HK-2 (cell line): ENCODE data around the gene PGAM5.

ENCODE experiments used
- DNase-seq: peaks from one replicate; pipeline ENCODE4 v3.0.0-alpha.2; 2018; ENCODE audit not compliant: unreplicated experiment

PGAM5 gene

DNA sequence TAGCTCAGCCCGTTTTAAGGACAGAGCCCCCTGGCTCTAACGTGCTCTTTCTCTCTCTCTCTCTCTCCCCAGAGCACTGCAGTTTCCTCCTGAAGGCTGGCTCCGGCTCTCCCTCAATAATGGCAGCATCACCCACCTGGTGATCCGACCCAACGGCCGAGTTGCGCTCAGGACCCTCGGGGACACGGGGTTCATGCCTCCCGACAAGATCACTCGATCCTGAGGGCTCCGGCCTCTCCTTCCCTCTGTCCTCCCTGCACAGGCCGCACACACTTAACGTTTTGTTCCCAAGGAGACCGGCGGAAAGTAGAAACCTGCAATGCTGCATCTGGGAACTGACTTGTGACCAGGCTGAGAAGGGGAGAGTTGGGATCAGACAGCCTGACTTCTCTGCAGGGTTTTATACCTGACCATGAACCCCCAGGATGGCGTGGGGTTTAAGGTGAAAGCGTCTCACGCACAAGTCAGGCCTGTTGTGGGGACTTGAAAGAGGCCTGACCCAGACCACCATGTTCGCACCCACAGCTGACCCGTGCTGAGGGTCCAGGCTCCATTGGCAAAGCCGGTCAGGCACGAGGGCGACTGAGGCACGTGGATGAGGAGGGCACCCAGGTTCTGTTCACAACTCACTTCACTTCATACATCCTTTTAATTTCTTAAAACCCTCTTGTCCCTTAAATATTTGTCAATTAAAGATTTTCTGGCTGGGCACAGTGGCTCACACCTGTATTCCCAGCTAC lies 10.1 kb downstream of the PGAM5 start:
- DNase-seq = no peak

DNA sequence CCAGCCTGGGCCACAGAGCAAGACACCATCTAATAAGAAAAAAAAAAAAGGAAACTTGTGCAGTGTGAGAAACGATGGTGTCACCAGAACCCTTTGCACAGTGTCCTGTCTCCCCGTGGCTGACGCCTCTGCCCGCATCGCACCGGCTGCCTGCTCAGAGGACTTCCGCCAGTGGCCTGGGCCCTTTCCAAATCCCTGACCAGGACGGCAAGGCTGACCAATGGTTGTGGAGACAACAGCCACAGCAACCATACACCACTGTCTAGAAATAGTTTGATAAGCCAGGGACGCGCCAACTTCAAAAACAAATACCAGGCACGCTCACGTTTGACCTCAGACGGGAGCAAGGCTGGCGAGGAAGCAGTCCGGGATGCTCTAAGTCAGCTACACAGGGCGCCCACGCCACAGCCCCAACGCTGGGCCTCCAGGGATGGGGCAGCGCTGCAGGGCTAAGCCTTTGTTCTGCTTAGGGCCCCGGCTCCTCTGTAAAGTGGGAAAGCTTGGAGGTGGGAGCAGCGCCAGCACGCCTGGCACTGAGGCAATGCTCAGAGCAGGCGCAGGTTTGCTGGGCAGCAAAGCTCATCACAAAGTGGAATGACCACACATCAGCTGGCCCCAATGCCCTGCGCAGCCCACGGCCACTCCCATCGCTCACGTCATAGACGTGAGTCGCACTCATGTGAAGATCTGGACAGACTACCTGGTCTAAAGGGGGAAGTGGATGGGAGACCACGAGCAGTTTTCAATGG lies 12.5 kb downstream of the PGAM5 start:
- no peak for DNase-seq

DNA sequence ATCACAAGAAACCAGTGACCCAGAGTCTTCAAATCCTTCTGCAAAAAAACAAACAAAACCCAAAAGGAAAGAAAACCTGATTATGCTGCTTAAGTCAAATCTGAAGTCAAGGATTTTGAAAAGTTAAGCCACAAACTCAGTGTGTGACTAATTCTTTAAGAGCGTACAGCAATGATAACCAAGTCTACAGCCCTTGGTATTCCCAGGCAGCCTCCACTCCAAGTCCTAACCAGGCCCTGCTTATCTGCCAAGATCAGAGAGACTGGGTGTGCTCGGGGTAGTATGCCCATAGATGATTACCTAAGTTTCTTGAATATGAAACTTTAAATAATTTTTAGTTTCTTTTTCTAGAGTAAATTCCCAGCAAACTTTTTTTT lies 13.1 kb downstream of the PGAM5 start:
- no peak for DNase-seq

DNA sequence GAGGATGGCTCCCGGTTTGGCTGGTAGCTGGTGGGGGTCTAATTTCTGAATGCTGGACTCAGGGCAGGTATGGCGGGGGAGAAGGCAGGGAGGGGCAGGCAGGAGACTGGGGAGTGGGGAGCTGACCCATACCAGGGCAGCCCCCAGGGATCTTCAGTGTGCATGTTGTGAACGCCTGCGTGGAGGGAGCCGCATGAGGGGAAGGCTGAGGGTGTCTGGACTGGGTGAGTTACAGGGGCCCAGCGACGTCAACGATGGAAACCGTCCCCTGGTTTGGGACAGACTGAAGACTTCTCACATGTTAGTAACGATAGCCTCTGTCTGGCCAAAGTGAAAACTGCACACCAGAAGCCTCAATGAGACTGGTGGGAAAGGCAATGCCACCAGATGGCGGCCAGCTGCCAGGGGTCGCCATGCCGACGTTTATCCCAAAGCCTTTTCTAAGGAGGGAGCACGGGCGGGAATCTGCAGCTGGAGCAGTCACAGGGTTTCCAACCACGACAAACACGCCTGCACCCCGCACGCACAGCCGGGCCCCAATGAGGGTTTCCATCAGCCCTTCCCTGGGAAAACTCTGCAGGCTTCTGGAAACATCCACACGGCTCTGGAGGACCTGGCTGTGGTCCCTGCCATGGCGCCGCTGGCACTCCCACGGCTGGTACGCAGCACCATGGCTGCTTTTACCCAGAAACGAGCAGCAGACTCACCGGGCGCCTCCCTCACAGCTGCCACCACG lies 14.0 kb downstream of the PGAM5 start:
- no peak for DNase-seq

DNA sequence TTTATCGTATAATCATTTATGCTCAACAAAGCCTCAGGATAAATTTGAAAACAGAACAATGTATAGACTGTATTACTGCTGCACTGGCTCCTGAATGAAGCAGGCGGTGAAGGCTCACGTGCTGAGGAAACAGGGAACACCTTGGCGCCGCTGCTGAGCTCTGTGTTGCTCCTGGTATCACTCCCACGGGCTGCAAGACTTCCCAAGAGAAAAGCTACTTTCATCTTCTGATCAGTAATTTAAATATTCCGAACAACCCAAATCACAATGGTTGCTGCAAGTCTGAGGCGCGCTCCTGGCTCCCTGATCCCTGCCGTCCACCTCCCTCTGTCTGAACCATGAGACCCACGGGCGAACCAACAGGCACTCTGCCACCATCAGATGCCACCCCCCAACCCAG lies 15.7 kb downstream of the PGAM5 start:
- no peak for DNase-seq

DNA sequence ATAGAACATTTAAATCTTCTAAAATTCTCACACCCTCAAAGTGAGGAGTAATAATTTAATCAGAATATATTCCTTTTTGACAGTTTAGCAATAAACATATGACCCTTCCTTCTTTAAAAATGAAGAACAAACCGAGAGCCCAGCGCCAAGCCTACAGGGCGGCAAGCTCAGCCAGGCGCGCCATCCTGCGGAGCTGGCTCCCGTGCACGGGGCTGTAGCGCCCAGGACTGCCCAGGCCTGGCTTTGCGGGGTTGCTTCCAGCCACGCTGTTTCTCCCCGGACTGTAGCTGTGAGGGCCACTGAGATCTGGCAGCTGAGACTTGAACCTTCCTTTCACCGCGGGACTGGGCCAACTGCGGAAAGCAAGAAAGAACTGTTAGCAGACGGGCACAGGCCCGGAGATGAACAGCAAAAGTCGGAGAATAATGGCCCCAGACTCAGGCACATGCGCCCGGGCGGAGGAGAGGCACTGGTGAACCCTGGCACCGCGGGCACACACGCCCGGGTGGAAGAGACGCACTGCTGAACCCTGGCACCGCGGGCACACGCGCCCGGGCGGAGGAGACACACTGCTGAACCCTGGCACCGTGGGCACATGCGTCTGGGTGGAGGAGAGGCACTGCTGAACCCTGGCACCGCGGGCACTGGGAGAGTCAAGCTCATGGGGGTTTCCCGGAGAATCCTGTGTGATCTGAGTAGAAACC lies 16.6 kb downstream of the PGAM5 start:
- DNase-seq = no peak

DNA sequence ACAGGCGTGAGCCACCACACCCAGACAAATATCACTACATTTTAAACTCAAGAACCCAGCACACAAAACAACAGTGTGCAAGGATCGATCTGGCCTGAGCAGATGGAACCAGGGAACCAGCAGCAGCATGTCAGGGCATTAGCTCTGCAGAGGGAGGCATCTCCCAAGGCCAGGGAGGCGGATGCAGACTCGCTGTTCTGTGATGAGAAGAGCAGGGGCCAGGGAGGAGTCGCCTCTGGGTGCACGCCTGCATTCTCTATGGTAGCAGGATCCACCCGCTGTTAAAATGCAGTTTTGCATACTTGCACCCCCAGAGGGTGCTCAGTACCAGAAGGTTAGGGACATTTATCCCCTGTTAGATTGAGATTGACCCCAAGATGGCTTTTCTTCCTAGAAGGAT lies 17.9 kb downstream of the PGAM5 start:
- no peak for DNase-seq

DNA sequence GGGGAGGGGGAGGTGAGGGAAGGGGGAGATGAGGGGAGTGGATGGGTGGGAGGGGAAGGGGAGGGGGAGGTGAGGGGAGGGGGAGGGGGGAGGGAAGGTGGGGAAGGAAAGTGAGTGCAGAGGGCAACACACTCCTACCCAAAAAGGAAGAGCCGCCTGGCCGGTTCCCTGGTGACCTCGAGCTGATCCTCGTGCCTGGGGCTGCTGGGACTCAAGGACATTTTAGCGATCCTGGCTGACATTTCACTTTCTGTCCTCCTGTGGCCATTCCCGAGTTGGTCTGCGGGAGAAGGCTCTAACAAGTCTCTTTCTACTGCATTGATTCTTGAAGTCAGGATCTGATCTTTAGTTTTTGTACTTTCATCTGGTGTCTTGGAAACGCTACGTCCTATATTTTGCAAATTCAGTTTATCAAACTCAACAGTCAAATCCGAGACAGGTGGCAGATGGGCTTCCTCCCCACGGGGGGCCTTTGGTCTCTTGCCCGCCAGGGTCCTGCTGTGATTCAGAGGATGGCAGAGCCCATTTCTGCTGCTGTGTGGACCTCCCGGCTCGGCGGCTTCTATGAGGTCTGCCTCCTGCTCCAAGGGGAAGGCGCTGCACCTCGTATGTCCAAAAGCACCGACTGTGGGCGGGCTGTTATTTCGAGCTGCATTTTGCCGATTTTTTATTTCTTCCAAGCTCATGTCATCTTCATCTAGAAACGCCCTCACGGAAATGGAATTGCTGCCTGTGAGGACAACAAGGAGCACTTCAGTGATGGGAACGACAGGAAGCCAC lies 19.1 kb downstream of the PGAM5 start:
- DNase-seq = no peak

DNA sequence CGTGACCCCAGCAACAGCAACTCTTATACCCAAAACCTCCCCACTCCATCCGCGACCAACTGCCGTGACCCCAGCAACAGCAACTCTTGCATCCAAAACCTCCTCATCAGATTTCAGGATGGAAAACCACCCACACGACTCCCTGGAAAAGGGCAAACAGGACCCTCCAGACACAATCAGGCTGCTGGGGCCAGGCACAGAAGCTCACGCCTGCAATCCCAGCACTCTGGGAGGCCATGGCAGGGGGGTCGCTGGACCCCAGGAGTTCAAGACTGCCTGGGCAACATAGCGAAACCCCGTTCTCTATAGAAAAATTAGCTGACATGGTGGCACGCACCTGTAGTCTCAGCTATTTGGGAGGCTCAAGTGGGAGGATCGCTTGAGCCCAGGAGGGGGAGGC lies 19.7 kb downstream of the PGAM5 start:
- no peak for DNase-seq

DNA sequence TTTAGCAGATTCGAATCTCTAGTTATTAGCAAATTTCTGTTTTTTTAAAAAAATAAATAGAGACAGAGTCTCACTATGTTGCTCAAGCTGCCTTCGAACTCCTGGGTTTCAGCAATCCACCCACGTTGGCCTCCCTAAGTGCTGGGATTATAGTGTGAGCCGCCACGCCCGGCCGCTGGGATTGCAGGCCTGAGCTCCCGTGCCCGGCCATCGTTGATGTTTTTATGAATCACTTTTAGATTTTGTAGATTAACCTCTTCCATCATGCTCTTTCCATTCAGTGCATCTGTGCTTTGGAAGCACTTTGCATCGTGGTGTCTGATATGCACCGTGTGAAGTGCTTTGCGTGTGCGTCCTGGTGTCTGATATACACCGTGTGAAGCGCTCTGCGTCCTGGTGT lies 20.9 kb downstream of the PGAM5 start:
- DNase-seq = no peak

DNA sequence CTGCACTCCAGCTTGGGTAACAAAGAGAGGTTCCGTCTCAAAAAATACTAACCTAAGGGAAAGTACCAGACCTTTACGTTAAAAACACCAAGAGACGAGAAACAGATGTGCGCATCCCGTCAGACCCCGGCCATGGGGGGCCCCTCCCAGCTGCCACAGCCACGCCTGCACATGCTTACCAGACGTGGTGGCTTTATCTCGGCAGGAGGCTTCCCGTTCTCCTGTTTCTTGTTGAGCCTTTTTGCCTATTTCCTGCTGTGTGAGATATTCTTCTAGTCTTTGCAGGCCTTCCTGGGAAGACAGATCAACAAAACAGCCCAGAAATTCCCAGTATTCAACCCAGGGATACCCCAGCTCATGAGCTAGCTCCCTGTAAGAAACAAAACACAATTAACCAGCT lies 23.6 kb downstream of the PGAM5 start:
- no peak for DNase-seq

DNA sequence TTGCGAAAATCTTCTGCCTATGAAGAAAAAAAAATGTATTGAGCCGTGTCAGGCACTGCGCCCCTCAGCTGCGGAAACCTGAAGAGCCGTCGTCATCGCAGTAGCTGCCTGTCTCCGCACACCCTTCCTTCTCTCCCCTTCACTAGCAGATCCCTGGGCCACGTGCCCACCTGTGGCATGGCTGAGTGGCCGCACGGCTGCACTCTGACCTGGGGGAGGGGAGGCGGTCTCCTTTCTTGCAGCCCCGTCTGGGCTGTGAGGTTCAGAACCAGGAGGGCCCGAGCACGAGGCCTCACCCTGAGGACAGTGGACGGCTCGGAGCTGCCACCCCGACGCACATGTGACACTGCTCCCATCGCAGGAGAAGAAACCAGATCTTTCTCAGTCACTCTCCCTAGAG lies 24.9 kb downstream of the PGAM5 start:
- DNase-seq = no peak

DNA sequence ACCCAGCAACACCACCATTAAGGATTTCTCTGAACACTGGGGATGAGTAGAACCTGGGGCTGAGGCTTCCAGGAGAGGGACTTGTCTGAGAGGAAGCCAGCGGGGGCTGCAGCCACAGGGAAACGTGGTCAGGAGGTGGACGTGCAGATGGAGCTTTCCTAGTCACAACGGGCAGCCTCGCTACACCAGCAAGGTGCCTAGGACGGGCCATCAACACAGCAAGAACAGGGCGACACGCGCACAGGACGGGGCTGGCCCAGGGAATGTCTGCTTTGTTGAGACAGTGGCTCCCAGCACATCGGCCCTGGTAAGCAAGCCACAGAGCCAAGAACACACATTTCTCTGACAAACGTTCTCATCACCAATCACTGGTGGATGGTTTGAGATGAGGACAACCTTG lies 25.7 kb downstream of the PGAM5 start:
- DNase-seq = no peak

DNA sequence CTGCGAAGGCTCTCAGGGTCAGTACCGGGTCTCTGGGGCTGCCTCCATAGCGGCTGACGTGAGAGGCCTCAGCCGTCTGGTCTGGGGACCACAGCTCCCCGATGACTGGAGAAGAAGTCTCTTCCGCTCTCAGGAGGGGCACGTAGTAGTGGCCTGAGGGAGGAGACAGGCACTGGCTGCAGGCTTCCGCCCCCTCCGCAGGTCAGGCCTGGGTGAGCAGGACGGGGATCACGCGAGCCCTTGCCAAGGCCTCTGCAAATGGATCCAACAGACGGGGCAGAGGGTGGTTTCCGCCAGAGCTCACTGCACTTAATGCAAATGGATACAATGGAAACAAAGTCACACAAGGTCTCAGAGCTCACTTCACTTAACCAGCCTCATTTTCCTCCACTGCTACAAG lies 26.3 kb downstream of the PGAM5 start:
- no peak for DNase-seq

DNA sequence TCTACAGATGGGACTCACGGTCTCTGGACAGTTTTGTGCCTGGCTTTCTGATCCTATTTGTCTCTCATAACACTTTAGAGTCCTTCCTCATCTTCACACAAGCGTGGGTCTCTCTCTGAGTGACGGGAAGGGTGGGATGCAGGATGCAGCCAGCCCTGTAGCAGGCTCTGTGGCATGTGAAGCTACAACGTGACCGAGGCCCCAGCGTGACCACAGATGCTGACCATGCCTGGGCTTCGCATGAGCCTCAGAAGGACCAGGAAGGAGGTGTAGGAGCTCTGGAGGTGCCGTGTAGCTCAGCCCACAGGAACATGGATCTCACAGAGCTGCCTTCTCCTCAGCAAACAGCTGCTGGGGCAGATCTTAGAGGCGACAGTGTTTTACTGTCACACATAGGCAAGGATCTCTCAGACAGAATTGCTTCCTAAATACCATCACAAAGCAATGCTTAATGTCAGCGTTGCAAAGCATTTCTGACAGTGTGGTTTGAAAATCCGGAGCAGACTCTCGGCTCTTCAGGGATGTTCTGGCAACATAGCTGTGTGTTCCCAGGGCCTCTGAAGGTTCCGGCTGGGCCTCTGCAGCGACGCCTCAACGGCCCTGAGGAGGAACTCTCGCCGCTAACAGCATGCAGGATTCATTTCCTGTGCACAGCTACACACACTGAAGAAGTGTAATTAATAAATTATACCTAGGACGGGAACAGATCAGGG lies 29.1 kb downstream of the PGAM5 start:
- no peak for DNase-seq

DNA sequence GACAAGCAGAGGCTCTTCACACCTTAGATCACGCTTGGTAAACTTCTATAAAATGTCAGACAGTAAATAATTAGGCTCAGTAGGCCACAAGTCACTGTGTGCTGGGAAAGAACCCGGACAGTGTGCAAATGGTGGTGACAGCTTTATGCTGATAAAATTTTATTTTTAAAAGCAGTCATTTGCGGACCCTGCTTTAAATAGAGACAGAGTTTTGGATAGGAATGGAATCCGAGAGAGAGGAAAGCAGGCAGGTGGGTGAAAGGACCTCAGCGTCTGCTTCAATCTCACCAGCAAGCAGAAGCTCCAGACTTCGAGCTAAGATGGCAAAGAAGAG lies 29.6 kb downstream of the PGAM5 start:
- DNase-seq = no peak

DNA sequence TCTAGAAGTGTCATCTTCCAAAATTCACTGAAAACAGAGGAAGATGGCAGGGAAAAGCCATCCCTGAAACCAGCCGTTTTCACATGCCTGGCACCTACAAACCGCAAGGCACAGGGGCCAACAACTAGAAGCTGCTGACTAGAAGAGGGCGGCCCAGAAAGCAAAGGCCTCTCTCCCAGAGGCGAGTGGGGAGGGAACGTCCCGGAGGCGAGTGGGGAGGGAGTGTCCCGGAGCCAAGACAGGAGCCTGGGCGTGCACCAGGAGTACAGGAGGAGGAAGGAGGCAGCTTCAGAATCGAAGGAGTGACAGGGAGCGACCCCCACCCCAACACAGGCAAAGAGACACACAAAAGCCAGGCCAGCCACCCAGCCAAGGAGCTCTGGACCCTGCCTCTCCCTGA lies 30.0 kb downstream of the PGAM5 start:
- no peak for DNase-seq

DNA sequence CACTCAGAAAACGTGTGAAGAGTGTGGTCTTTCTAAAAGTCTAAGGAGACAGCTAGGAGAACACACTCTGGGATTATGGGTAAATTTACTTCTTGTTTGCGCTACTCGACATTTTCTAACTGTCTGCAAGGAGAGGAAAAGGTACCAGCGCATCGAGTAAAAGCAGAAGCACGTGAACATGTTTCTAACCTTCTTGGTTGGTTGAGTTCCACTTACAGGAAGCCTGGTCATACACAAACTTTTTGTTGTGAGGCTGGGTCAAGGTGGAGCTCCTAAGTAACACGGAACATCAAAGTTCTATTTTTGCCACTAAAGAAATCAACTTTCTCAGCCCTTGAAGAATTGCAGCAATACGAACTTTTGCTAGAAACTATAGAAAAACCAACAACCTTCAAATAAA lies 31.0 kb downstream of the PGAM5 start:
- DNase-seq = no peak

DNA sequence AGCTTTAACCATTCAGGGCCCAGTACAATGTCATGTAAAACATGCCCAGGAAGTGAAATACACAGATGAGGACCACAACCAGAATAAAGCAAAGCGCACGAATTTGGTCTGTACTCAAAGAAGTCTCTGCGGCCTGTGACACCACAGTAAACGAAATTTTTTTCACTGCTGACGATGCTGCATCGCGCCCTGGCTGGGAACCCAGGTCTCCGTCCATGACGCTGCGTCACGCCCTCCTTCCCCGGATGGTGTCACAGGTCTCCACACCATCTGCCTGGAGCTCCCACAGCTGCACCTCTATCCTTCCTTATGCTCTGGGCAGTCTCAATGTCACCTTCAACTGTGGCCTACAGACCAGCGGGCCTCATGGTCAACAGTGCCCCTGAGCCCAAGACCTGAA lies 33.2 kb downstream of the PGAM5 start:
- no peak for DNase-seq

DNA sequence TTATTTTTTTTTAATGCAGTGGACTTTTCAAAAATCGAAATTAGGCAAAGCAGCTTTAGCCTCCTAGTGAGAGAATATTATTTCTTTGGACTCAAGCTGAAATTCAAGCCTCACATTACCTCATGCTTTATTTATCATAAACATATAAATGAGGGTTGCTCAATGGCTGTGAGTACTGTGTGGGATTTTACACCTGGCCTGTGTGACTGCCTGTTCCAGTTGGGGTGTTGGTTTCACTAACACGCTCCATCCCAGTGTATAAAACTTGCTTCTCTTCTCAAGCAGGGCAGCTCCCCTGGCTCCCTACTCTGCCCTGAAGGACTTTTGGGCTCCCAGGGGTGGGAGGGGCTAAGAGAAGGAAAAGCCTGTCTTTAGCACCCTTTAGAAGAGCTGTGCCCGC lies 36.0 kb downstream of the PGAM5 start:
- no peak for DNase-seq

DNA sequence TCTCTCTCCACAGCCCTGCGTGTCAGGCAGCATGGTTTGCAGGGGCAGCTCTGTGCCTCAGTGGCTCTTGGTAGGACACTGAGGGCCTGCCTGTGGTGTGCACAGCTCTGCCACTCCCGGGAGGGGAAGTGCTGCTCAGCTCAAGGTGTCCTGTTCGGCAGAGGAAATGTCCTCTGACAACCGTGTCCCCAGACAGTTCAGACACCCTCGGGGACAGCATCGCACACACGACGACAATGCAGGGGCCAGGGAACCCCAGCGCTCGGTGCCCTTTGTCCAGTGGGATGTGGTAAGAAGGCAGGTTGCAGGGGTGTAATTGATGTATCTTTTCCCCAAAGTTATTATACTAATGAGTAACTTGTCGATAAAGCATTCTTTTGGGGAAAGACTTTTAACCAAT lies 36.8 kb downstream of the PGAM5 start:
- DNase-seq = no peak
